ENCODE results near the gene DISP3.

DNA sequence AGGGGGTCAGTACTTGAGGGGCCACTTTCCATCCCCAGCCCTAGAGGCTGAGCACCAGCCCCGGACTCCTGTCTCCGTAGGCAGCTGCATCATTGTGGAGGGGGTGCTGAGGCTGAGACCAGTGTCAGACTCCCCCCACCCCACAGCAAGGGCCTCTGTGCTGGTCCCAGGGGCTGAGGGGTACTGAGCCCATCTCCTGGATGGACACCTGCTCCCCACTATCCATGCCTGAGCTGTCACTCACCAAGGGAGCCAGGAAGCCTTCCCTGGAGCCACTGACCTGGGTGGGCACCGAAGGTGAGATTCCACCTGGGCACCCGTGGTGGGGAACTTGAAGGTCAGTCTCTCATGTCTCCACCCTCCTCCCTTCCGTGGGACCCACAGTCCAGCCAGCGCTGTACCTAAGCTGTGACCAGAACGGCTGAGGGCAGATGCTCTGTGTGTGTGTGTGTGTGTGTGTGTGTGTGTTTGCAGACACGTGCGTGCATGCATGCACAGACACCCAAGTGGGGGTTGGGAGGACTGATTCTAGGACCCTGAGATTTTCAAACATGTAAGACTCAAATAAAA lies 9.3 kb downstream of the DISP3 start:
- TF ChIP-seq RFX5 (IDR thresholded peaks at IDR 0.05; ENCODE audit: low read length) (no peak), EZH2phosphoT487 (IDR thresholded peaks at IDR 0.05; ENCODE audit: borderline replicate concordance, low read depth) (no peak), EP300 (IDR thresholded peaks at IDR 0.05; ENCODE audit: borderline replicate concordance in 1 of 2, low read depth in 1 of 2, low read length in 1 of 2) (no peak)
- TF ChIP-seq, protein P1, sequence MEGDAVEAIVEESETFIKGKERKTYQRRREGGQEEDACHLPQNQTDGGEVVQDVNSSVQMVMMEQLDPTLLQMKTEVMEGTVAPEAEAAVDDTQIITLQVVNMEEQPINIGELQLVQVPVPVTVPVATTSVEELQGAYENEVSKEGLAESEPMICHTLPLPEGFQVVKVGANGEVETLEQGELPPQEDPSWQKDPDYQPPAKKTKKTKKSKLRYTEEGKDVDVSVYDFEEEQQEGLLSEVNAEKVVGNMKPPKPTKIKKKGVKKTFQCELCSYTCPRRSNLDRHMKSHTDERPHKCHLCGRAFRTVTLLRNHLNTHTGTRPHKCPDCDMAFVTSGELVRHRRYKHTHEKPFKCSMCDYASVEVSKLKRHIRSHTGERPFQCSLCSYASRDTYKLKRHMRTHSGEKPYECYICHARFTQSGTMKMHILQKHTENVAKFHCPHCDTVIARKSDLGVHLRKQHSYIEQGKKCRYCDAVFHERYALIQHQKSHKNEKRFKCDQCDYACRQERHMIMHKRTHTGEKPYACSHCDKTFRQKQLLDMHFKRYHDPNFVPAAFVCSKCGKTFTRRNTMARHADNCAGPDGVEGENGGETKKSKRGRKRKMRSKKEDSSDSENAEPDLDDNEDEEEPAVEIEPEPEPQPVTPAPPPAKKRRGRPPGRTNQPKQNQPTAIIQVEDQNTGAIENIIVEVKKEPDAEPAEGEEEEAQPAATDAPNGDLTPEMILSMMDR (IDR thresholded peaks at IDR 0.05) = no peak
- TF ChIP-seq, protein P2, sequence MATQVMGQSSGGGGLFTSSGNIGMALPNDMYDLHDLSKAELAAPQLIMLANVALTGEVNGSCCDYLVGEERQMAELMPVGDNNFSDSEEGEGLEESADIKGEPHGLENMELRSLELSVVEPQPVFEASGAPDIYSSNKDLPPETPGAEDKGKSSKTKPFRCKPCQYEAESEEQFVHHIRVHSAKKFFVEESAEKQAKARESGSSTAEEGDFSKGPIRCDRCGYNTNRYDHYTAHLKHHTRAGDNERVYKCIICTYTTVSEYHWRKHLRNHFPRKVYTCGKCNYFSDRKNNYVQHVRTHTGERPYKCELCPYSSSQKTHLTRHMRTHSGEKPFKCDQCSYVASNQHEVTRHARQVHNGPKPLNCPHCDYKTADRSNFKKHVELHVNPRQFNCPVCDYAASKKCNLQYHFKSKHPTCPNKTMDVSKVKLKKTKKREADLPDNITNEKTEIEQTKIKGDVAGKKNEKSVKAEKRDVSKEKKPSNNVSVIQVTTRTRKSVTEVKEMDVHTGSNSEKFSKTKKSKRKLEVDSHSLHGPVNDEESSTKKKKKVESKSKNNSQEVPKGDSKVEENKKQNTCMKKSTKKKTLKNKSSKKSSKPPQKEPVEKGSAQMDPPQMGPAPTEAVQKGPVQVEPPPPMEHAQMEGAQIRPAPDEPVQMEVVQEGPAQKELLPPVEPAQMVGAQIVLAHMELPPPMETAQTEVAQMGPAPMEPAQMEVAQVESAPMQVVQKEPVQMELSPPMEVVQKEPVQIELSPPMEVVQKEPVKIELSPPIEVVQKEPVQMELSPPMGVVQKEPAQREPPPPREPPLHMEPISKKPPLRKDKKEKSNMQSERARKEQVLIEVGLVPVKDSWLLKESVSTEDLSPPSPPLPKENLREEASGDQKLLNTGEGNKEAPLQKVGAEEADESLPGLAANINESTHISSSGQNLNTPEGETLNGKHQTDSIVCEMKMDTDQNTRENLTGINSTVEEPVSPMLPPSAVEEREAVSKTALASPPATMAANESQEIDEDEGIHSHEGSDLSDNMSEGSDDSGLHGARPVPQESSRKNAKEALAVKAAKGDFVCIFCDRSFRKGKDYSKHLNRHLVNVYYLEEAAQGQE (IDR thresholded peaks at IDR 0.05; ENCODE audit: low read depth, low read length) = no peak
